Measurements from ENCODE around the gene PRMT7. TPM values are rescaled to one million over a fixed set of nuclear protein-coding genes. Genes with fewer than 3 reads are reported as not detected.
A peak's percentile ranks its signal among the peaks of the same experiment; 100 is the strongest.

PRMT7 gene
- total RNA-seq, 2 experiments from 2014 or later: 80.4 to 85.1 TPM

GRCh38 chr16:68310437-68310773, 414 bp upstream of the PRMT7 start:
- Histone ChIP-seq H3K79me2 (ENCODE audit: insufficient read depth, low read depth, low read length) (peaks cover 78% of the 10 kb centered on the region), H2AFZ (ENCODE audit: low read length) (peak overlapping the region; percentile 9; the same call in 1 of the 2 replicates), H3K4me2 (ENCODE audit: low read length) (peak overlapping the region; percentile 68), H4K20me1 (ENCODE audit: insufficient read depth, low read length) (peaks cover 5% of the 10 kb centered on the region), H3K4me3 (ENCODE audit: low read depth, low read length, poor library complexity, severe bottlenecking) (peak overlapping the region; percentile 94), H3K36me3 (ENCODE audit: insufficient read depth, low read length) (peaks cover 62% of the 10 kb centered on the region), H3K9me2 (ENCODE audit: insufficient read depth, low read length) (no peaks in the 10 kb centered on the region), H3K27ac (ENCODE audit: low read depth, low read length, poor library complexity, severe bottlenecking) (peak overlapping the region; percentile 66), H3K4me1 (ENCODE audit: insufficient read depth, low read length, poor library complexity, severe bottlenecking) (peaks cover 28% of the 10 kb centered on the region), H3K9me3 (ENCODE audit: low read length) (no peaks in the 10 kb centered on the region)
- POLR2A ChIA-PET: interaction anchor here (0.5 to 2.8 kb wide), 14 partner anchors 9 to 315 kb away, joined by 3 to 19 read pairs (median 6); partner anchors contain the start of gene SLC7A6
- no peak for TF ChIP-seq EZH2phosphoT487 (IDR thresholded peaks at IDR 0.05; ENCODE audit: borderline replicate concordance, low read depth, low read length)
- no peak for TF ChIP-seq CTCF (conservative IDR thresholded peaks at IDR 0.05; ENCODE audit: low read length)
- BruUV-seq (replicated peaks): TSS peak; percentile 62
- intact Hi-C loops (cut with micrococcal nuclease; ENCODE audit: unreplicated experiment): loop anchor here (1.0 kb wide), 2 partner anchors 25 to 46 kb away; partner anchors contain the start of gene SLC7A6
- CTCF ChIA-PET (ENCODE audit: unreplicated experiment): interaction anchor here (0.6 to 0.8 kb wide), 3 partner anchors 11 to 48 kb away, joined by 3 to 4 read pairs (median 3); no protein-coding TSS in a partner anchor
- DNase-seq (ENCODE audit: low spot score): no peak

DNA sequence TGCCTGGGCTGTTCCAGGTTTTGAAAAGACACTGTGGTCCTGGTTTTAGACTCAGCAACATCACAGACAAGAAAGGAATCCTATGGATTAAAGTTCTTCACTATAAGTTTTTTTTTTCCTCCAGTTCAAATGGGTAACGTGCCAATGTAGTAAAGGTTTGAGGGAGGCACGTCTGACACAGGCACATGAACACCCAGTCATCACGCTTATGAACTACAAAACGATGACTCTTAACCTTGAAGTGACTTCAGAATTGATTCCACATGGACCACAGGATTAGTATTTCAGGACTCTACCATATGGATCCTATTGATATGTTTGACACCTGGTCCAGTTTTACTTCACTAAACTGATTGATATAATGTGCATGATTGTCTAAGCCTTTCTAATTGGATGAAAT, 2.3 kb downstream of the PRMT7 start:
- Histone ChIP-seq H3K4me1 (ENCODE audit: insufficient read depth, low read length, poor library complexity, severe bottlenecking) (peaks cover 28% of the 10 kb centered on the region), H3K79me2 (ENCODE audit: insufficient read depth, low read depth, low read length) (peaks cover 60% of the 10 kb centered on the region), H3K36me3 (ENCODE audit: insufficient read depth, low read length) (peaks cover 52% of the 10 kb centered on the region), H3K4me2 (ENCODE audit: low read length) (0 out of 2 replicates have a peak overlapping the region, but pooled peaks have one; percentile 3), H3K4me3 (ENCODE audit: low read depth, low read length, poor library complexity, severe bottlenecking) (no peak overlapping the region), H3K27ac (ENCODE audit: low read depth, low read length, poor library complexity, severe bottlenecking) (no peak overlapping the region), H3K9me2 (ENCODE audit: insufficient read depth, low read length) (no peaks in the 10 kb centered on the region), H2AFZ (ENCODE audit: low read length) (no peak overlapping the region), H4K20me1 (ENCODE audit: insufficient read depth, low read length) (peaks cover 5% of the 10 kb centered on the region), H3K9me3 (ENCODE audit: low read length) (no peaks in the 10 kb centered on the region)
- BruUV-seq (replicated peaks): no TSS peak
- DNase-seq (ENCODE audit: low spot score): no peak
- CTCF ChIA-PET (ENCODE audit: unreplicated experiment): no interaction called here
- POLR2A ChIA-PET: no interaction called here
- TF ChIP-seq CTCF (conservative IDR thresholded peaks at IDR 0.05; ENCODE audit: low read length) (no peak), EZH2phosphoT487 (IDR thresholded peaks at IDR 0.05; ENCODE audit: borderline replicate concordance, low read depth, low read length) (no peak)
- intact Hi-C loops (cut with micrococcal nuclease; ENCODE audit: unreplicated experiment): no loop called here

DNA sequence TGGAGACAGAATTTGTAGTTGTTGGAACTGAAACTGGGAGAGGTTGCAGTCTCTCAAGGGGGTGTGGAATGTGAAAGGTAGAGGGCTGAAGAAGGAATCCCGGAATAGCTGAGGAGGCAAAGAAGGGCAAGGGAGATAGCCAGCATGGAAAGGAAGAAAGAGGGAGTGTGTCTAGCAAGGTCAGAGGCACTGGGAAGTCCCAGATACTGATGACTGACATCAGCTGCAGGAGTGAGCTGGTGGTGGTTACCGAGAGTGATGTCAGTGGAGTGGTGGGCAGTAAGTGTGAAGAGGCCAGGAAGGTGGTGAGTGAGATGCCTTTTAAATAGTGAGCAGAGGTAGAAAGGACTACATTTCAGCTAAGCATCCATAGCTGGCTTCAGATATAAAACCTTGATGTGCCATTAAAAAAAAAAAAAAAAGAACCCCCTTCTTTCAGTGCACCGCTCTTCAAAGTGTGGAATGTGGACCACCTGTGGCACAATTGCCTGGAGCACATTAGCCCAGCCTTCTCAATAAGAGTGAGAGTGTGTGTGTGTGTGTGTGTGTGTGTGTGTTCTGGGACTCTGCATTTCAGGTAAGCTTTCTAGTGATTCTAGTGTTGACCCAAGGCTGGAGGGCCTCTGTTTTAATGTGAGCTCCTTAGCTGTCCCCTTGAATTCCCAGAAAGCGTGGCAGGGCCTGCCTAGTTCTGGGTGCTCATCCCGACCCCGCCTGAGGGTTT, 8.5 kb downstream of the PRMT7 start:
- H3K79me2 ChIP-seq (ENCODE audit: insufficient read depth, low read depth, low read length): peaks cover 6% of the 10 kb centered on the region; the same call in 1 of the 2 replicates
- no TSS peak for BruUV-seq (replicated peaks)
- no peak overlapping the region for H3K4me3 ChIP-seq (ENCODE audit: low read depth, low read length, poor library complexity, severe bottlenecking)
- no peaks in the 10 kb centered on the region for H4K20me1 ChIP-seq (ENCODE audit: insufficient read depth, low read length)
- no peaks in the 10 kb centered on the region for H3K9me3 ChIP-seq (ENCODE audit: low read length)
- H3K9me2 ChIP-seq (ENCODE audit: insufficient read depth, low read length): no peaks in the 10 kb centered on the region
- CTCF ChIA-PET (ENCODE audit: unreplicated experiment): no interaction called here
- H3K36me3 ChIP-seq (ENCODE audit: insufficient read depth, low read length): peaks cover 81% of the 10 kb centered on the region
- POLR2A ChIA-PET: interaction anchor here (0.5 to 0.7 kb wide), 5 partner anchors 17 to 986 kb away, joined by 3 to 4 read pairs (median 4); no protein-coding TSS in a partner anchor
- no peak for TF ChIP-seq CTCF (conservative IDR thresholded peaks at IDR 0.05; ENCODE audit: low read length)
- TF ChIP-seq EZH2phosphoT487 (IDR thresholded peaks at IDR 0.05; ENCODE audit: borderline replicate concordance, low read depth, low read length): no peak
- DNase-seq (ENCODE audit: low spot score): no peak
- intact Hi-C loops (cut with micrococcal nuclease; ENCODE audit: unreplicated experiment): no loop called here
- no peaks in the 10 kb centered on the region for H3K4me1 ChIP-seq (ENCODE audit: insufficient read depth, low read length, poor library complexity, severe bottlenecking)
- no peak overlapping the region for H2AFZ ChIP-seq (ENCODE audit: low read length)
- no peak overlapping the region for H3K4me2 ChIP-seq (ENCODE audit: low read length)
- no peak overlapping the region for H3K27ac ChIP-seq (ENCODE audit: low read depth, low read length, poor library complexity, severe bottlenecking)

Measured in OCI-LY7 (cell line).